PC-3 (cell line): ENCODE data around the gene NUP50. TPM values are rescaled to one million over a fixed set of nuclear protein-coding genes. Genes with fewer than 3 reads are reported as not detected.

Source experiments
- ATAC-seq: fragments of 200-7000 bp; cut with Tn5 transposase; 2 replicates; pipeline ENCODE4 v1.9.1; 2020; ENCODE audit warnings: mild to moderate bottlenecking, moderate library complexity
- BruUV-seq: library from RNA; stranded (reverse); fragments of 400-500 nt; replicated peaks from 2 replicates; lab custom pipeline; 2021; lab: Mats Ljungman, UMichigan
- CTCF ChIA-PET: fragments of 300-600 bp; sonication (Branson Sonifier 250); formaldehyde crosslinking; loops from one replicate; lab custom pipeline; 2022; ENCODE audit warnings: antibody characterized with exemption; lab: Charles Lee
- POLR2A ChIA-PET: fragments of 300-600 bp; sonication (Branson Sonifier 250); formaldehyde crosslinking; loops from one replicate; lab custom pipeline; 2022; ENCODE audit warnings: antibody characterized with exemption; ENCODE audit not compliant: unreplicated experiment; lab: Charles Lee
- DNase-seq: peaks from one replicate; pipeline ENCODE4 v3.0.0-alpha.2; 2015
- H2AFZ ChIP-seq: fragments of 300-600 bp; sonication (generic); 2 replicates; pipeline ENCODE4 v1.6.0; 2016; ENCODE audit warnings: antibody characterized with exemption, low read length
- H3F3A ChIP-seq: fragments of 300-600 bp; sonication (generic); one replicate; pipeline ENCODE4 v1.6.0; 2017; ENCODE audit warnings: antibody characterized with exemption, low read length, control low read depth, mild to moderate bottlenecking; ENCODE audit not compliant: unreplicated experiment
- H3K27ac ChIP-seq: fragments of 300-600 bp; sonication (generic); 2 replicates; pipeline ENCODE4 v1.5.1; 2016; ENCODE audit warnings: mild to moderate bottlenecking, low read length
- H3K27me3 ChIP-seq: fragments of 300-600 bp; sonication (generic); 2 replicates; pipeline ENCODE4 v1.6.1; 2016; ENCODE audit warnings: low read length, mixed read lengths
- H3K36me3 ChIP-seq: fragments of 300-600 bp; sonication (generic); 2 replicates; pipeline ENCODE4 v1.6.1; 2016; ENCODE audit warnings: low read depth, mixed run types, low read length, mixed read lengths
- H3K4me1 ChIP-seq: fragments of 300-600 bp; sonication (generic); 2 replicates; pipeline ENCODE4 v1.5.1; 2016; ENCODE audit warnings: low read length; ENCODE audit not compliant: insufficient read depth
- H3K4me2 ChIP-seq: fragments of 300-600 bp; sonication (generic); 2 replicates; pipeline ENCODE4 v1.6.0; 2016; ENCODE audit warnings: low read length
- H3K4me3 ChIP-seq: fragments of 300-600 bp; sonication (generic); 2 replicates; pipeline ENCODE4 v1.5.1; 2016; ENCODE audit warnings: mild to moderate bottlenecking, low read length, mixed read lengths
- H3K79me2 ChIP-seq: fragments of 300-600 bp; sonication (generic); 2 replicates; pipeline ENCODE4 v1.6.1; 2017; ENCODE audit warnings: low read length, mixed read lengths
- H3K9ac ChIP-seq: fragments of 300-600 bp; sonication (generic); 2 replicates; pipeline ENCODE4 v1.6.0; 2016; ENCODE audit warnings: mild to moderate bottlenecking, low read length
- H3K9me2 ChIP-seq: fragments of 300-600 bp; sonication (generic); replicated peaks from 2 replicates; pipeline ENCODE4 v1.6.1; 2016; ENCODE audit warnings: mixed run types, low read length, mixed read lengths
- H3K9me3 ChIP-seq: fragments of 300-600 bp; sonication (generic); 2 replicates; pipeline ENCODE4 v1.6.1; 2016; ENCODE audit warnings: low read length, mixed read lengths
- H4K20me1 ChIP-seq: fragments of 300-600 bp; sonication (generic); 2 replicates; pipeline ENCODE4 v1.6.1; 2016; ENCODE audit warnings: low read length, mixed read lengths
- EZH2 ChIP-seq: fragments of 300-600 bp; sonication (generic); IDR thresholded peaks from one replicate; pipeline ENCODE4 v1.6.1; 2017; ENCODE audit warnings: antibody characterized with exemption, mild to moderate bottlenecking, low read length; ENCODE audit not compliant: unreplicated experiment
- EZH2phosphoT487 ChIP-seq: fragments of 300-600 bp; sonication (generic); IDR thresholded peaks from 2 replicates; pipeline ENCODE4 v1.6.1; 2018; ENCODE audit warnings: mild to moderate bottlenecking, antibody characterized with exemption, low read length, borderline replicate concordance
- intact Hi-C: fragments of 100-400 bp; cut with micrococcal nuclease; formaldehyde crosslinking; loops from 2 replicates; pipeline ENCODE4 v1.9.0; 2023
- total RNA-seq: library from RNA; depleted of rRNA; stranded (reverse); fragments of >200 nt; gene quantifications from 2 replicates; pipeline ENCODE4 v1.2.3, GENCODE V29; 2014
- TF ChIP-seq, protein P1 (sequence below): fragments of 300-600 bp; sonication (generic); conservative IDR thresholded peaks from 2 replicates; pipeline ENCODE4 v1.5.1; 2017; ENCODE audit warnings: antibody characterized with exemption, low read depth, mild to moderate bottlenecking, low read length

NUP50 gene
- total RNA-seq, 1 experiment from 2014 or later = 69.9 TPM

- Histone ChIP-seq H3K36me3 (no peaks in the 10 kb centered on the region), H3K9me2 (no peaks in the 10 kb centered on the region), H3F3A (no peaks in the 10 kb centered on the region), H3K9ac (no peak overlapping the region), H3K27ac (no peak overlapping the region), H3K4me3 (no peak overlapping the region), H2AFZ (no peak overlapping the region), H3K4me1 (peaks cover 19% of the 10 kb centered on the region), H3K9me3 (no peaks in the 10 kb centered on the region), H3K4me2 (no peak overlapping the region), H3K79me2 (no peaks in the 10 kb centered on the region), H4K20me1 (no peaks in the 10 kb centered on the region), H3K27me3 (no peaks in the 10 kb centered on the region)
- intact Hi-C loops = no loop called here
- BruUV-seq = no TSS peak
- TF ChIP-seq EZH2phosphoT487 (no peak), EZH2 (no peak)
- TF ChIP-seq, protein P1, sequence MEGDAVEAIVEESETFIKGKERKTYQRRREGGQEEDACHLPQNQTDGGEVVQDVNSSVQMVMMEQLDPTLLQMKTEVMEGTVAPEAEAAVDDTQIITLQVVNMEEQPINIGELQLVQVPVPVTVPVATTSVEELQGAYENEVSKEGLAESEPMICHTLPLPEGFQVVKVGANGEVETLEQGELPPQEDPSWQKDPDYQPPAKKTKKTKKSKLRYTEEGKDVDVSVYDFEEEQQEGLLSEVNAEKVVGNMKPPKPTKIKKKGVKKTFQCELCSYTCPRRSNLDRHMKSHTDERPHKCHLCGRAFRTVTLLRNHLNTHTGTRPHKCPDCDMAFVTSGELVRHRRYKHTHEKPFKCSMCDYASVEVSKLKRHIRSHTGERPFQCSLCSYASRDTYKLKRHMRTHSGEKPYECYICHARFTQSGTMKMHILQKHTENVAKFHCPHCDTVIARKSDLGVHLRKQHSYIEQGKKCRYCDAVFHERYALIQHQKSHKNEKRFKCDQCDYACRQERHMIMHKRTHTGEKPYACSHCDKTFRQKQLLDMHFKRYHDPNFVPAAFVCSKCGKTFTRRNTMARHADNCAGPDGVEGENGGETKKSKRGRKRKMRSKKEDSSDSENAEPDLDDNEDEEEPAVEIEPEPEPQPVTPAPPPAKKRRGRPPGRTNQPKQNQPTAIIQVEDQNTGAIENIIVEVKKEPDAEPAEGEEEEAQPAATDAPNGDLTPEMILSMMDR = no peak
- CTCF ChIA-PET = no interaction called here
- POLR2A ChIA-PET = no interaction called here
- ATAC-seq (no peak), DNase-seq (no peak)
Measured at GRCh38 chr22:45211848-45212247, 48.1 kb downstream of the NUP50 start.

GRCh38 chr22:45212306-45212709 is 48.6 kb downstream of the NUP50 start:
- H3K9me2 ChIP-seq = no peaks in the 10 kb centered on the region
- H3F3A ChIP-seq = no peaks in the 10 kb centered on the region
- ChIA-PET POLR2A (no interaction called here), CTCF (no interaction called here)
- H3K4me3 ChIP-seq = no peak overlapping the region
- TF ChIP-seq, protein P1 = no peak
- TF ChIP-seq EZH2phosphoT487 (no peak), EZH2 (no peak)
- H3K36me3 ChIP-seq = no peaks in the 10 kb centered on the region
- intact Hi-C loops = no loop called here
- no peaks in the 10 kb centered on the region for H4K20me1 ChIP-seq
- H3K4me1 ChIP-seq = peaks cover 19% of the 10 kb centered on the region
- no TSS peak for BruUV-seq
- H3K27me3 ChIP-seq = no peaks in the 10 kb centered on the region
- H3K79me2 ChIP-seq = no peaks in the 10 kb centered on the region
- H3K9ac ChIP-seq = no peak overlapping the region
- H3K9me3 ChIP-seq = no peaks in the 10 kb centered on the region
- ATAC-seq (no peak), DNase-seq (no peak)
- H3K4me2 ChIP-seq = no peak overlapping the region
- no peak overlapping the region for H3K27ac ChIP-seq
- H2AFZ ChIP-seq = no peak overlapping the region

DNA sequence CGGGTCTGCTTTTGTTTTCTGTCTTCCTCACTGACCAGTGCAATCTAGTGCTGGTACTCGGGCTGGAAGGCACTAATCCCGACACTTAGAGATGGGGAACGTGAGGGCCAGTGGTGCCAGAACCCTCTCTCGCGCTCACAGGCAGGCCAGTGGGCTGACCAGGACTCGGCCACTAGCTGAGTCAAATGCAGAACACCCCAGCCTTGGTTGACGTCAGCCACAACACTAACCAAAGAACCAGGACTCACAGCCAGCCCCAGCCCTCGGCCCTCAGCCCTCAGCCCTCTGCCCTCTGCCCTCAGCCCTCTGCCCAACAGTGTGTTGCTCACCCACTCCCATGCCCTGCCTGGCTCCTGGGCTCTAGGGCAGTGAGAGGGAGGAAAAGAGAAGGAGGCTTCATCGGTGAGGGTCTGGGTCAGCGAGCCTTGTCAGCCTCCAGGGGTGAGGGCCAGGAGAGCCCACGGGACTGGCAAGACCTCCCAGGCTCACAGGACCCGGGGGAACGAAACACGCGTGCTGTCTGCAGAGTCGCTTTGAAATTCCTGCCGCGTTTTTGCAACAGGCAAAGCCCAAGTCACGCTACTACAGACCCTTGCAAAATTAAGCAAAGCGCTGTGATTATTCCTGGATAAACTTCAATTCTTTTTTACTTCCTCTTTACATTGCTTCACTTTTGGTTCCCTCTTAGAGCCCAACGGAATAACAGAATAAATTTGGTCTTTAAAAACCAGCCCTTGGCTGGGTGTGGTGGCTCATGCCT is 49.4 kb downstream of the NUP50 start:
- Histone ChIP-seq H3K4me3 (no peak overlapping the region), H3K36me3 (no peaks in the 10 kb centered on the region), H3K4me1 (peaks cover 13% of the 10 kb centered on the region), H3K27ac (no peak overlapping the region), H3K9me2 (no peaks in the 10 kb centered on the region), H3F3A (no peaks in the 10 kb centered on the region), H4K20me1 (no peaks in the 10 kb centered on the region), H3K9ac (no peak overlapping the region), H3K9me3 (no peaks in the 10 kb centered on the region), H3K79me2 (no peaks in the 10 kb centered on the region), H2AFZ (no peak overlapping the region), H3K4me2 (no peak overlapping the region), H3K27me3 (no peaks in the 10 kb centered on the region)
- TF ChIP-seq EZH2phosphoT487 (no peak), EZH2 (no peak)
- TF ChIP-seq, protein P1 = no peak
- DNase-seq = no peak
- ATAC-seq = no peak
- ChIA-PET POLR2A (no interaction called here), CTCF (no interaction called here)
- no TSS peak for BruUV-seq
- intact Hi-C loops = no loop called here
